PC-3 (cell line): ENCODE measurements around the gene ICAM1. TPM values are rescaled to one million over a fixed set of nuclear protein-coding genes. Genes with fewer than 3 reads are reported as not detected.

Source experiments
- ATAC-seq: fragments of 200-7000 bp; cut with Tn5 transposase; 2 replicates; pipeline ENCODE4 v1.9.1; 2020; ENCODE audit warnings: mild to moderate bottlenecking, moderate library complexity
- BruUV-seq: library from RNA; stranded (reverse); fragments of 400-500 nt; replicated peaks from 2 replicates; lab custom pipeline; 2021; lab: Mats Ljungman, UMichigan
- CTCF ChIA-PET: fragments of 300-600 bp; sonication (Branson Sonifier 250); formaldehyde crosslinking; loops from one replicate; lab custom pipeline; 2022; ENCODE audit warnings: antibody characterized with exemption; lab: Charles Lee
- POLR2A ChIA-PET: fragments of 300-600 bp; sonication (Branson Sonifier 250); formaldehyde crosslinking; loops from one replicate; lab custom pipeline; 2022; ENCODE audit warnings: antibody characterized with exemption; ENCODE audit not compliant: unreplicated experiment; lab: Charles Lee
- DNase-seq: peaks from one replicate; pipeline ENCODE4 v3.0.0-alpha.2; 2015
- H2AFZ ChIP-seq: fragments of 300-600 bp; sonication (generic); 2 replicates; pipeline ENCODE4 v1.6.0; 2016; ENCODE audit warnings: antibody characterized with exemption, low read length
- H3F3A ChIP-seq: fragments of 300-600 bp; sonication (generic); one replicate; pipeline ENCODE4 v1.6.0; 2017; ENCODE audit warnings: antibody characterized with exemption, low read length, control low read depth, mild to moderate bottlenecking; ENCODE audit not compliant: unreplicated experiment
- H3K27ac ChIP-seq: fragments of 300-600 bp; sonication (generic); 2 replicates; pipeline ENCODE4 v1.5.1; 2016; ENCODE audit warnings: mild to moderate bottlenecking, low read length
- H3K27me3 ChIP-seq: fragments of 300-600 bp; sonication (generic); 2 replicates; pipeline ENCODE4 v1.6.1; 2016; ENCODE audit warnings: low read length, mixed read lengths
- H3K36me3 ChIP-seq: fragments of 300-600 bp; sonication (generic); 2 replicates; pipeline ENCODE4 v1.6.1; 2016; ENCODE audit warnings: low read depth, mixed run types, low read length, mixed read lengths
- H3K4me1 ChIP-seq: fragments of 300-600 bp; sonication (generic); 2 replicates; pipeline ENCODE4 v1.5.1; 2016; ENCODE audit warnings: low read length; ENCODE audit not compliant: insufficient read depth
- H3K4me2 ChIP-seq: fragments of 300-600 bp; sonication (generic); 2 replicates; pipeline ENCODE4 v1.6.0; 2016; ENCODE audit warnings: low read length
- H3K4me3 ChIP-seq: fragments of 300-600 bp; sonication (generic); 2 replicates; pipeline ENCODE4 v1.5.1; 2016; ENCODE audit warnings: mild to moderate bottlenecking, low read length, mixed read lengths
- H3K79me2 ChIP-seq: fragments of 300-600 bp; sonication (generic); 2 replicates; pipeline ENCODE4 v1.6.1; 2017; ENCODE audit warnings: low read length, mixed read lengths
- H3K9ac ChIP-seq: fragments of 300-600 bp; sonication (generic); 2 replicates; pipeline ENCODE4 v1.6.0; 2016; ENCODE audit warnings: mild to moderate bottlenecking, low read length
- H3K9me2 ChIP-seq: fragments of 300-600 bp; sonication (generic); replicated peaks from 2 replicates; pipeline ENCODE4 v1.6.1; 2016; ENCODE audit warnings: mixed run types, low read length, mixed read lengths
- H3K9me3 ChIP-seq: fragments of 300-600 bp; sonication (generic); 2 replicates; pipeline ENCODE4 v1.6.1; 2016; ENCODE audit warnings: low read length, mixed read lengths
- H4K20me1 ChIP-seq: fragments of 300-600 bp; sonication (generic); 2 replicates; pipeline ENCODE4 v1.6.1; 2016; ENCODE audit warnings: low read length, mixed read lengths
- CTCF ChIP-seq: fragments of 300-600 bp; sonication (generic); conservative IDR thresholded peaks from 2 replicates; pipeline ENCODE4 v1.5.1; 2017; ENCODE audit warnings: antibody characterized with exemption, low read depth, mild to moderate bottlenecking, low read length
- EZH2 ChIP-seq: fragments of 300-600 bp; sonication (generic); IDR thresholded peaks from one replicate; pipeline ENCODE4 v1.6.1; 2017; ENCODE audit warnings: antibody characterized with exemption, mild to moderate bottlenecking, low read length; ENCODE audit not compliant: unreplicated experiment
- EZH2phosphoT487 ChIP-seq: fragments of 300-600 bp; sonication (generic); IDR thresholded peaks from 2 replicates; pipeline ENCODE4 v1.6.1; 2018; ENCODE audit warnings: mild to moderate bottlenecking, antibody characterized with exemption, low read length, borderline replicate concordance
- intact Hi-C: fragments of 100-400 bp; cut with micrococcal nuclease; formaldehyde crosslinking; loops from 2 replicates; pipeline ENCODE4 v1.9.0; 2023
- total RNA-seq: library from RNA; depleted of rRNA; stranded (reverse); fragments of >200 nt; gene quantifications from 2 replicates; pipeline ENCODE4 v1.2.3, GENCODE V29; 2014

Gene ICAM1
- total RNA-seq, 1 experiment from 2014 or later: 15.3 TPM

DNA sequence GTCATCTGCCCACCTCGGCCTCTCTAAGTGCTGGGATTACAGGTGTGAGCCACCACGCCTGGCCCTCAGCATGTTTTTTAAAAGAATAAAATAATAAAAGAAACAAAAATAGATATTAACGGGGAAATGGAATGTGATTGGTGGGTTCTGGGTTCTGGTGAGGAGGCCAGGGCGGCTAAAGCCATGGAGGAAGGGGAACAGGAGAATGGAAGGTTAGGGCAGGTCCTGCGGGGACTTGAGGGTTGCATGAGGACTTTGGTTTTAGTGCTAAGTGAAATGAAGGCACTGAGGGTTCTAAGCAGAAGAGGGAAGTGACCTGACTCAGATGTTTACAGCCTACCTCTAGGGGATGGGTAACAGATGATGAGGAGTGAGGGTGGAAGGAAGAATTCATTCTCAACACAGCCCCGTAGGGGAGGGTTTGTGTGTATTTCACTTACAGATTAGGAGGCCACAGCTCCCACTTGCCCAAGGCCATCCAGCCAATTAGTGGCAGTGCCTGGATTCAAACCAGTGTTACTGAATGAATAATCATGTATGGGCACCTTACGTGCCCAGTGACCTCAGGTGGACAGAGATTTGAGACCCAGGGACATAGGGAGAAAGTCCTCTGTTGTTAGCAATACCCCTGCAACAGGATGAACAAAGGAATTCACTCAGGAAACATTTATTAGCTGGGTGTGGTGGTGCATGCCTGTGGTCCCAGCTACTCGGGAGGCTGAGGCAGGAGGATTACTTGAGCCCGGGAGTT lies 25.6 kb upstream of the ICAM1 start:
- POLR2A ChIA-PET: no interaction called here
- Histone ChIP-seq H4K20me1 (no peaks in the 10 kb centered on the region; the same call in 1 of the 2 replicates), H3K9me2 (no peaks in the 10 kb centered on the region), H3K27me3 (no peaks in the 10 kb centered on the region), H3K36me3 (no peaks in the 10 kb centered on the region), H3K4me2 (no peak overlapping the region), H3K27ac (no peak overlapping the region), H2AFZ (no peak overlapping the region), H3F3A (no peaks in the 10 kb centered on the region), H3K9ac (no peak overlapping the region), H3K9me3 (no peaks in the 10 kb centered on the region), H3K79me2 (no peaks in the 10 kb centered on the region), H3K4me1 (peaks cover 13% of the 10 kb centered on the region), H3K4me3 (no peak overlapping the region)
- BruUV-seq: no TSS peak
- no peak for TF ChIP-seq EZH2phosphoT487
- no peak for TF ChIP-seq CTCF
- TF ChIP-seq EZH2: no peak
- ATAC-seq (no peak), DNase-seq (no peak)
- CTCF ChIA-PET: no interaction called here
- intact Hi-C loops: no loop called here

GRCh38 chr19:10246511-10246910 lies 24.4 kb upstream of the ICAM1 start:
- CTCF ChIA-PET: no interaction called here
- no TSS peak for BruUV-seq

More at GRCh38 chr19:10246511-10246910, 24.4 kb upstream of the ICAM1 start:
- Histone ChIP-seq H3F3A (no peaks in the 10 kb centered on the region), H3K9me2 (no peaks in the 10 kb centered on the region), H2AFZ (no peak overlapping the region), H3K79me2 (no peaks in the 10 kb centered on the region), H3K9me3 (no peaks in the 10 kb centered on the region), H3K9ac (no peak overlapping the region), H4K20me1 (no peaks in the 10 kb centered on the region; the same call in 1 of the 2 replicates), H3K4me1 (peaks cover 17% of the 10 kb centered on the region), H3K36me3 (no peaks in the 10 kb centered on the region), H3K4me3 (no peak overlapping the region), H3K27ac (no peak overlapping the region), H3K27me3 (no peaks in the 10 kb centered on the region), H3K4me2 (no peak overlapping the region)
- no peak for DNase-seq
- POLR2A ChIA-PET: no interaction called here
- TF ChIP-seq CTCF (no peak), EZH2phosphoT487 (no peak), EZH2 (no peak)
- intact Hi-C loops: no loop called here
- ATAC-seq: no peak
